HCT116 (cell line): Measurements from ENCODE around the gene SPEF2. TPM values are rescaled to one million over a fixed set of nuclear protein-coding genes. Genes with fewer than 3 reads are reported as not detected.

Source experiments
- ATAC-seq: fragments of 200-7000 bp; cut with Tn5 transposase; 2 replicates; pipeline ENCODE4 v1.9.1; 2020; ENCODE audit warnings: mild to moderate bottlenecking, moderate library complexity
- BruUV-seq: library from RNA; stranded (reverse); fragments of 400-500 nt; replicated peaks from 2 replicates; lab custom pipeline; 2021; lab: Mats Ljungman, UMichigan
- CTCF ChIA-PET: fragments of 300-600 bp; sonication (Branson Sonifier 250); formaldehyde crosslinking; loops from one replicate; lab custom pipeline; 2021; ENCODE audit warnings: antibody characterized with exemption; lab: Charles Lee
- POLR2A ChIA-PET: fragments of 300-600, 350-600 bp; sonication (Branson Sonifier 250); formaldehyde crosslinking; loops from one replicate; lab custom pipeline; 2021; ENCODE audit warnings: antibody characterized with exemption; lab: Charles Lee
- RAD21 ChIA-PET, 2 experiments: fragments of 300-600 bp; sonication (Branson Sonifier 250); formaldehyde crosslinking; loops; one replicate each; lab custom pipeline; 2023; ENCODE audit warnings: low total read pairs in 2 of 2; ENCODE audit not compliant: uncharacterized antibody in 2 of 2, unreplicated experiment in 2 of 2, low non-redundant PET in 1 of 2; lab: Charles Lee
- DNase-seq: peaks from one replicate; pipeline ENCODE4 v3.0.0-alpha.2; 2010; ENCODE audit warnings: low read depth, low spot score
- H2AFZ ChIP-seq: fragments of 200-600 bp; shearing (Covaris generic), sonication (generic); 2 replicates; pipeline ENCODE4 v1.6.1; 2017; ENCODE audit warnings: low read depth, mixed run types, mixed read lengths, antibody characterized with exemption, low read length; ENCODE audit not compliant: poor library complexity, severe bottlenecking
- H3K27ac ChIP-seq: 2 replicates; pipeline ENCODE4 v1.5.1; 2012; ENCODE audit warnings: low read depth, low read length
- H3K27me3 ChIP-seq: fragments of 200-600 bp; sonication (generic); 2 replicates; pipeline ENCODE4 v1.6.1; 2016; ENCODE audit warnings: mixed run types, low read length, mixed read lengths; ENCODE audit not compliant: insufficient read depth
- H3K36me3 ChIP-seq, 2 experiments: fragments of 200-500 bp in 1 of 2; fragments of 200-600 bp in 1 of 2; sonication (Bioruptor generic) in 1 of 2; sonication (generic) in 1 of 2; 2 replicates each; pipeline versions ENCODE4 v1.5.1 to v1.6.1; 2014 to 2016; ENCODE audit warnings: low read length in 2 of 2, inconsistent platforms in 1 of 2, mixed read lengths in 1 of 2, mixed run types in 1 of 2; ENCODE audit not compliant: insufficient read depth in 2 of 2, control insufficient read depth in 1 of 2
- H3K4me1 ChIP-seq, 2 experiments: fragments of 200-600 bp in 1 of 2; sonication (generic) in 1 of 2; 2 replicates each; pipeline versions ENCODE4 v1.5.1 to v1.6.1; 2012 to 2017; ENCODE audit warnings: low read length in 2 of 2, inconsistent platforms in 1 of 2, mild to moderate bottlenecking in 1 of 2, mixed read lengths in 1 of 2, mixed run types in 1 of 2, moderate library complexity in 1 of 2; ENCODE audit not compliant: insufficient read depth in 2 of 2, control insufficient read depth in 1 of 2
- H3K4me2 ChIP-seq: fragments of 200-600 bp; sonication (generic); 2 replicates; pipeline ENCODE4 v1.6.1; 2017; ENCODE audit warnings: mixed run types, low read length, mixed read lengths
- H3K4me3 ChIP-seq, 2 experiments: fragments of 200-600 bp in 1 of 2; sonication (generic) in 1 of 2; replicated peaks in 1 of 2; 2 replicates each; pipeline ENCODE4 v1.5.1; 2011 to 2016; ENCODE audit warnings: low read length in 2 of 2, control low read depth in 1 of 2, low read depth in 1 of 2, mild to moderate bottlenecking in 1 of 2, mixed read lengths in 1 of 2, mixed run types in 1 of 2
- H3K79me2 ChIP-seq: fragments of 200-600 bp; sonication (generic); 2 replicates; pipeline ENCODE4 v1.6.1; 2017; ENCODE audit warnings: mild to moderate bottlenecking, mixed run types, low read length, moderate library complexity, mixed read lengths; ENCODE audit not compliant: insufficient read depth
- H3K9ac ChIP-seq: fragments of 200-600 bp; sonication (generic); 2 replicates; pipeline ENCODE4 v1.6.1; 2016; ENCODE audit warnings: low read length, mixed read lengths
- H3K9me2 ChIP-seq: fragments of 200-600 bp; sonication (generic), shearing (Covaris generic); 2 replicates; pipeline ENCODE4 v1.6.1; 2017; ENCODE audit warnings: mixed run types, mild to moderate bottlenecking, moderate library complexity; ENCODE audit not compliant: insufficient read depth
- H3K9me3 ChIP-seq, 2 experiments: fragments of 200-500 bp in 1 of 2; fragments of 200-600 bp in 1 of 2; sonication (Bioruptor generic) in 1 of 2; sonication (generic) in 1 of 2; 2 replicates each; pipeline ENCODE4 v1.6.1; 2014 to 2017; ENCODE audit warnings: low read length in 2 of 2, mixed read lengths in 2 of 2, inconsistent platforms in 1 of 2, low read depth in 1 of 2, mild to moderate bottlenecking in 1 of 2, mixed run types in 1 of 2, moderate library complexity in 1 of 2; ENCODE audit not compliant: control insufficient read depth in 1 of 2, insufficient read depth in 1 of 2
- H4K20me1 ChIP-seq: fragments of 200-600 bp; sonication (generic), shearing (Covaris generic); 2 replicates; pipeline ENCODE4 v1.6.1; 2017; ENCODE audit warnings: mixed run types, mild to moderate bottlenecking, moderate library complexity; ENCODE audit not compliant: insufficient read depth
- ATF3 ChIP-seq: IDR thresholded peaks from 2 replicates; pipeline ENCODE4 v1.6.1; 2012
- CBX3 ChIP-seq: IDR thresholded peaks from 2 replicates; pipeline ENCODE4 v1.6.1; 2012; ENCODE audit warnings: low read depth
- CEBPB ChIP-seq: IDR thresholded peaks from 2 replicates; pipeline ENCODE4 v1.6.1; 2012; ENCODE audit warnings: low read depth
- CTCF ChIP-seq, 3 experiments: fragments of 200-600 bp in 1 of 3; sonication (generic) in 1 of 3; IDR thresholded peaks in 2 of 3; conservative IDR thresholded peaks in 1 of 3; 2 replicates each; pipeline ENCODE4 v1.5.1; 2012 to 2017; ENCODE audit warnings: low read depth in 2 of 3, low read length in 2 of 3, antibody characterized with exemption in 1 of 3, borderline replicate concordance in 1 of 3, control low read depth in 1 of 3, mild to moderate bottlenecking in 1 of 3, mixed read lengths in 1 of 3, mixed run types in 1 of 3, moderate library complexity in 1 of 3; ENCODE audit not compliant: insufficient read depth in 1 of 3
- EZH2 ChIP-seq: fragments of 200-600 bp; sonication (generic); IDR thresholded peaks from 2 replicates; pipeline ENCODE4 v1.6.1; 2017; ENCODE audit warnings: antibody characterized with exemption, mixed run types
- EZH2phosphoT487 ChIP-seq: fragments of 200-600 bp; IDR thresholded peaks from 2 replicates; pipeline ENCODE4 v1.6.1; 2018; ENCODE audit warnings: antibody characterized with exemption, borderline replicate concordance
- FOSL1 ChIP-seq: IDR thresholded peaks from 2 replicates; pipeline ENCODE4 v1.6.1; 2012; ENCODE audit warnings: low read depth
- MAX ChIP-seq: IDR thresholded peaks from 2 replicates; pipeline ENCODE4 v1.6.1; 2012
- POLR2A ChIP-seq: IDR thresholded peaks from 2 replicates; pipeline ENCODE4 v1.7.0; 2011; ENCODE audit warnings: borderline replicate concordance; ENCODE audit not compliant: insufficient read depth, insufficient read length; ENCODE audit errors: extremely low read depth
- POLR2AphosphoS5 ChIP-seq: IDR thresholded peaks from 2 replicates; pipeline ENCODE4 v1.6.1; 2011; ENCODE audit warnings: mild to moderate bottlenecking, low read depth, low read length, moderate library complexity
- REST ChIP-seq: IDR thresholded peaks from 2 replicates; pipeline ENCODE4 v1.6.1; 2012; ENCODE audit warnings: low read depth
- SIN3A ChIP-seq: IDR thresholded peaks from 2 replicates; pipeline ENCODE4 v1.6.1; 2012; ENCODE audit warnings: low read depth
- SP1 ChIP-seq: IDR thresholded peaks from 2 replicates; pipeline ENCODE4 v1.6.1; 2012; ENCODE audit warnings: low read depth
- SRF ChIP-seq: IDR thresholded peaks from 2 replicates; pipeline ENCODE4 v1.6.1; 2012; ENCODE audit warnings: low read depth
- YY1 ChIP-seq: IDR thresholded peaks from 2 replicates; pipeline ENCODE4 v1.6.1; 2011; ENCODE audit warnings: low read length, low read depth, moderate library complexity, mild to moderate bottlenecking; ENCODE audit not compliant: insufficient replicate concordance; ENCODE audit errors: extremely low read depth
- ZBTB33 ChIP-seq: IDR thresholded peaks from 2 replicates; pipeline ENCODE4 v1.6.1; 2011; ENCODE audit warnings: mild to moderate bottlenecking, low read length, moderate library complexity; ENCODE audit not compliant: insufficient replicate concordance; ENCODE audit errors: extremely low read depth
- ZFX ChIP-seq: fragments of 450-650 bp; IDR thresholded peaks from 2 replicates; pipeline ENCODE4 v1.6.1; 2017
- intact Hi-C: fragments of 100-400 bp; cut with micrococcal nuclease; formaldehyde crosslinking; loops from 2 replicates; pipeline ENCODE4 v1.10.0; 2022
- total RNA-seq: library from RNA; stranded (reverse); gene quantifications from one replicate; pipeline ENCODE4 v1.2.1, GENCODE V29; 2021; ENCODE audit not compliant: unreplicated experiment

Gene SPEF2
- total RNA-seq, 1 experiment from 2014 or later, result 4.6 TPM

GRCh38 chr5:35794684-35795375, 177.2 kb downstream of the SPEF2 start:
- ChIA-PET CTCF (no interaction called here), POLR2A (no interaction called here), RAD21 (no interaction called here)
- Histone ChIP-seq H3K9ac (no peak overlapping the region), H3K79me2 (no peaks in the 10 kb centered on the region), H3K4me2 (no peak overlapping the region), H3K9me2 (no peaks in the 10 kb centered on the region), H3K4me3 (no peak overlapping the region), H3K9me3 (no peaks in the 10 kb centered on the region), H3K27ac (no peak overlapping the region), H3K36me3 (no peaks in the 10 kb centered on the region), H3K4me1 (no peaks in the 10 kb centered on the region), H4K20me1 (no peaks in the 10 kb centered on the region), H3K27me3 (peaks cover 4% of the 10 kb centered on the region; the same call in 1 of the 2 replicates), H2AFZ (no peak overlapping the region)
- intact Hi-C loops, result no loop called here
- BruUV-seq, result no TSS peak
- no peak for ATAC-seq
- no peak for DNase-seq
- TF ChIP-seq EZH2 (no peak), SIN3A (no peak), ATF3 (no peak), MAX (no peak), FOSL1 (no peak), POLR2A (no peak), CEBPB (no peak), REST (no peak), YY1 (no peak), EZH2phosphoT487 (no peak), ZBTB33 (no peak), POLR2AphosphoS5 (no peak), CBX3 (no peak), SP1 (no peak), ZFX (no peak), CTCF (IDR thresholded peaks at IDR 0.05 in 2 of 3, conservative IDR thresholded peaks at IDR 0.05 in 1 of 3; ENCODE audit: borderline replicate concordance in 1 of 3, insufficient read depth in 1 of 3, low read depth in 2 of 3, low read length in 2 of 3) (no peak), SRF (no peak)
